DND-41 (cell line): ENCODE data around the gene GTF2F2.

ENCODE experiments used
- CTCF ChIP-seq: IDR thresholded peaks from 2 replicates; pipeline ENCODE4 v1.5.1; 2012; ENCODE audit warnings: borderline replicate concordance, low read length, moderate library complexity, mild to moderate bottlenecking; ENCODE audit not compliant: poor library complexity, severe bottlenecking; ENCODE audit errors: extremely low read depth
- EZH2 ChIP-seq: IDR thresholded peaks from 3 replicates; pipeline ENCODE4 v1.6.1; 2012; ENCODE audit warnings: borderline replicate concordance, low read depth, mild to moderate bottlenecking, moderate library complexity, low read length, inconsistent platforms; ENCODE audit not compliant: severe bottlenecking

GRCh38 chr13:45178349-45179162, 58.2 kb downstream of the GTF2F2 start:
- no peak for TF ChIP-seq CTCF
- no peak for TF ChIP-seq EZH2
